PC-9 (cell line): ENCODE results near the gene TMEM266. TPM values are rescaled to one million over a fixed set of nuclear protein-coding genes. Genes with fewer than 3 reads are reported as not detected.

Experiments
- BruUV-seq: library from RNA; stranded (reverse); fragments of 400-500 nt; replicated peaks from 2 replicates; lab custom pipeline; 2021; lab: Mats Ljungman, UMichigan
- CTCF ChIA-PET: fragments of 300-600 bp; sonication (Branson Sonifier 250); formaldehyde crosslinking; loops from one replicate; lab custom pipeline; 2022; ENCODE audit warnings: antibody characterized with exemption; lab: Charles Lee
- POLR2A ChIA-PET: fragments of 300-600 bp; sonication (Branson Sonifier 250); formaldehyde crosslinking; loops from one replicate; lab custom pipeline; 2022; ENCODE audit warnings: antibody characterized with exemption; ENCODE audit not compliant: unreplicated experiment; lab: Charles Lee
- DNase-seq, 2 experiments: peaks; one replicate each; pipeline versions ENCODE4 v3.0.0 to v3.0.0-alpha.2; 2015 to 2022; ENCODE audit warnings: mixed read lengths in 1 of 2
- H2AFZ ChIP-seq: fragments of 200-600 bp; sonication (generic); 2 replicates; pipeline ENCODE4 v1.8.1; 2017; ENCODE audit warnings: antibody characterized with exemption
- H3F3A ChIP-seq: fragments of 200-600 bp; sonication (generic); 2 replicates; pipeline ENCODE4 v1.8.1; 2017; ENCODE audit warnings: antibody characterized with exemption, mild to moderate bottlenecking, low read depth; ENCODE audit not compliant: insufficient read depth
- H3K27ac ChIP-seq: fragments of 200-600 bp; sonication (generic); 2 replicates; pipeline ENCODE4 v1.6.1; 2016; ENCODE audit warnings: mixed run types
- H3K27me3 ChIP-seq: fragments of 200-600 bp; sonication (generic); 2 replicates; pipeline ENCODE4 v1.6.1; 2016; ENCODE audit warnings: low read depth, mixed run types; ENCODE audit not compliant: insufficient read depth
- H3K36me3 ChIP-seq: fragments of 200-600 bp; sonication (generic); 2 replicates; pipeline ENCODE4 v1.6.1; 2016; ENCODE audit warnings: low read depth, mixed run types
- H3K4me1 ChIP-seq: fragments of 200-600 bp; sonication (generic); replicated peaks from 2 replicates; pipeline ENCODE4 v1.6.1; 2016; ENCODE audit warnings: mixed run types; ENCODE audit not compliant: insufficient read depth
- H3K4me2 ChIP-seq: fragments of 200-600 bp; sonication (generic); 2 replicates; pipeline ENCODE4 v1.6.1; 2017; ENCODE audit warnings: mixed run types
- H3K4me3 ChIP-seq: fragments of 200-600 bp; sonication (generic); 2 replicates; pipeline ENCODE4 v1.6.1; 2016; ENCODE audit warnings: mixed run types
- H3K79me2 ChIP-seq: fragments of 200-600 bp; sonication (generic); 2 replicates; pipeline ENCODE4 v1.6.1; 2017; ENCODE audit warnings: low read depth, mixed run types
- H3K9me2 ChIP-seq: fragments of 200-600 bp; sonication (generic); 2 replicates; pipeline ENCODE4 v1.8.1; 2017; ENCODE audit warnings: mild to moderate bottlenecking; ENCODE audit not compliant: insufficient read depth
- H3K9me3 ChIP-seq: fragments of 200-600 bp; sonication (generic); 2 replicates; pipeline ENCODE4 v1.8.1; 2016; ENCODE audit warnings: low read depth; ENCODE audit not compliant: insufficient read depth
- H4K20me1 ChIP-seq: fragments of 200-600 bp; sonication (generic); 2 replicates; pipeline ENCODE4 v1.8.1; 2017; ENCODE audit not compliant: insufficient read depth
- EZH2 ChIP-seq: fragments of 200-600 bp; sonication (generic); IDR thresholded peaks from 2 replicates; pipeline ENCODE4 v1.8.0; 2017; ENCODE audit warnings: antibody characterized with exemption, low read depth
- intact Hi-C: fragments of 100-400 bp; cut with micrococcal nuclease; formaldehyde crosslinking; loops from one replicate; pipeline ENCODE4 v1.10.0; 2022; ENCODE audit not compliant: unreplicated experiment
- total RNA-seq: library from RNA; stranded (reverse); gene quantifications from 2 replicates; pipeline ENCODE4 v1.2.3, GENCODE V29; 2021
- TF ChIP-seq, protein P1 (sequence below): fragments of 200-600 bp; sonication (generic); conservative IDR thresholded peaks from 2 replicates; pipeline ENCODE4 v1.6.1; 2017; ENCODE audit warnings: mixed run types, antibody characterized with exemption, mild to moderate bottlenecking, moderate library complexity

The TMEM266 gene
- total RNA-seq, 1 experiment from 2014 or later, result 0.41 TPM

DNA sequence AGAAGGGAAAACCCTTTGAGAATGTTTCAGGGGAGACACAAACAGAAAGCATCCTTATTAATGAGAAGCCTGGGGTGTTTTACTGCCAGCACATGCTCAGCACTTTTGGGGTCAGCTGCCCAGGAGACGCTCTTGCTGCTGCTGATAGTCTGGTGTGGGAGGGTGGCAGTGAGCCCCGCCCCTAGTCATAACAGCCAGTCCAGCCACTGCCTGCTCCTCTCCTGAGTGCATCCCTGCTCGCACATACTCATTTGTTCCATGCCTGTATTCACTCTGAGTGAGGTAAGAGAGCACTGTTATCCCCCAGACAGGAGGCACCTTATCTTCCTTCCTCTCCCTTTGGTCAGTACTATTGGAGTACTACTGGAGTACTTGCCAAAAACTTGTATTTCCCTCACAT lies 150.2 kb downstream of the TMEM266 start:
- H4K20me1 ChIP-seq, result no peaks in the 10 kb centered on the region
- no peak overlapping the region for H3K4me2 ChIP-seq
- no peaks in the 10 kb centered on the region for H3K9me3 ChIP-seq
- H2AFZ ChIP-seq, result no peak overlapping the region
- H3K9me2 ChIP-seq, result no peaks in the 10 kb centered on the region
- no peak for DNase-seq
- ChIA-PET POLR2A (no interaction called here), CTCF (no interaction called here)
- no peaks in the 10 kb centered on the region for H3K4me1 ChIP-seq
- H3K4me3 ChIP-seq, result no peak overlapping the region
- TF ChIP-seq, protein P1, sequence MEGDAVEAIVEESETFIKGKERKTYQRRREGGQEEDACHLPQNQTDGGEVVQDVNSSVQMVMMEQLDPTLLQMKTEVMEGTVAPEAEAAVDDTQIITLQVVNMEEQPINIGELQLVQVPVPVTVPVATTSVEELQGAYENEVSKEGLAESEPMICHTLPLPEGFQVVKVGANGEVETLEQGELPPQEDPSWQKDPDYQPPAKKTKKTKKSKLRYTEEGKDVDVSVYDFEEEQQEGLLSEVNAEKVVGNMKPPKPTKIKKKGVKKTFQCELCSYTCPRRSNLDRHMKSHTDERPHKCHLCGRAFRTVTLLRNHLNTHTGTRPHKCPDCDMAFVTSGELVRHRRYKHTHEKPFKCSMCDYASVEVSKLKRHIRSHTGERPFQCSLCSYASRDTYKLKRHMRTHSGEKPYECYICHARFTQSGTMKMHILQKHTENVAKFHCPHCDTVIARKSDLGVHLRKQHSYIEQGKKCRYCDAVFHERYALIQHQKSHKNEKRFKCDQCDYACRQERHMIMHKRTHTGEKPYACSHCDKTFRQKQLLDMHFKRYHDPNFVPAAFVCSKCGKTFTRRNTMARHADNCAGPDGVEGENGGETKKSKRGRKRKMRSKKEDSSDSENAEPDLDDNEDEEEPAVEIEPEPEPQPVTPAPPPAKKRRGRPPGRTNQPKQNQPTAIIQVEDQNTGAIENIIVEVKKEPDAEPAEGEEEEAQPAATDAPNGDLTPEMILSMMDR, result no peak
- no peak for TF ChIP-seq EZH2
- H3K27ac ChIP-seq, result no peak overlapping the region
- H3K27me3 ChIP-seq, result no peaks in the 10 kb centered on the region
- intact Hi-C loops, result no loop called here
- no TSS peak for BruUV-seq
- no peaks in the 10 kb centered on the region for H3F3A ChIP-seq
- H3K36me3 ChIP-seq, result 0 out of 2 replicates have a peak, but pooled peaks cover under 1% of the 10 kb centered on the region
- no peaks in the 10 kb centered on the region for H3K79me2 ChIP-seq

DNA sequence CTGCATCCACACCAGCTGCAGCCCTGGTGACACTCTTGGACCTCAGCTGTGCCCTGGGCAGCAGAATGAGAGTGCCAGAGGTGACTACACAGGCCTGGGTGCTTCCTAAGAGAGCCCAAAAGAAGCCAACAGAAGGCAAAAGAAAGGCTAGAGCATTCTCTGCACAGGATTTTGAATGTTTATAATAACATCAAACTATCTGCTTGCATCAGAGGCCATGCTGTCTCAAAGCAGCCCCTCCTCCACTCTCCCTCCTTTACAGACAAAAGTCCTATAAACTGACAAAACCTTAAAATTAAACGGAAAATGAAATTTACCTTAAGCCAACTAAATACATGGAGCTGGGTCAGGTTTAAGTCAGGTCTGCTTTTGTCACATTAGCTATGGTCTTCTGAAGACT lies 155.8 kb downstream of the TMEM266 start:
- ChIA-PET CTCF (no interaction called here), POLR2A (no interaction called here)
- H3K9me2 ChIP-seq, result no peaks in the 10 kb centered on the region
- no peak overlapping the region for H3K4me3 ChIP-seq
- BruUV-seq, result no TSS peak
- H3K4me2 ChIP-seq, result no peak overlapping the region
- H3K9me3 ChIP-seq, result no peaks in the 10 kb centered on the region
- no peak for TF ChIP-seq EZH2
- TF ChIP-seq, protein P1, result no peak
- H3K36me3 ChIP-seq, result 0 out of 2 replicates have a peak, but pooled peaks cover 14% of the 10 kb centered on the region
- no peaks in the 10 kb centered on the region for H3K27me3 ChIP-seq
- intact Hi-C loops, result loop anchor here (2.0 kb wide), 1 partner anchor 19 kb away; no protein-coding TSS in a partner anchor
- DNase-seq, result no peak
- 0 out of 2 replicates have a peak, but pooled peaks cover 5% of the 10 kb centered on the region for H4K20me1 ChIP-seq
- no peak overlapping the region for H3K27ac ChIP-seq
- H3K4me1 ChIP-seq, result peaks cover 31% of the 10 kb centered on the region
- H2AFZ ChIP-seq, result no peak overlapping the region
- H3K79me2 ChIP-seq, result peaks cover 12% of the 10 kb centered on the region; the same call in 1 of the 2 replicates
- H3F3A ChIP-seq, result peaks cover 26% of the 10 kb centered on the region; the same call in 1 of the 2 replicates

DNA sequence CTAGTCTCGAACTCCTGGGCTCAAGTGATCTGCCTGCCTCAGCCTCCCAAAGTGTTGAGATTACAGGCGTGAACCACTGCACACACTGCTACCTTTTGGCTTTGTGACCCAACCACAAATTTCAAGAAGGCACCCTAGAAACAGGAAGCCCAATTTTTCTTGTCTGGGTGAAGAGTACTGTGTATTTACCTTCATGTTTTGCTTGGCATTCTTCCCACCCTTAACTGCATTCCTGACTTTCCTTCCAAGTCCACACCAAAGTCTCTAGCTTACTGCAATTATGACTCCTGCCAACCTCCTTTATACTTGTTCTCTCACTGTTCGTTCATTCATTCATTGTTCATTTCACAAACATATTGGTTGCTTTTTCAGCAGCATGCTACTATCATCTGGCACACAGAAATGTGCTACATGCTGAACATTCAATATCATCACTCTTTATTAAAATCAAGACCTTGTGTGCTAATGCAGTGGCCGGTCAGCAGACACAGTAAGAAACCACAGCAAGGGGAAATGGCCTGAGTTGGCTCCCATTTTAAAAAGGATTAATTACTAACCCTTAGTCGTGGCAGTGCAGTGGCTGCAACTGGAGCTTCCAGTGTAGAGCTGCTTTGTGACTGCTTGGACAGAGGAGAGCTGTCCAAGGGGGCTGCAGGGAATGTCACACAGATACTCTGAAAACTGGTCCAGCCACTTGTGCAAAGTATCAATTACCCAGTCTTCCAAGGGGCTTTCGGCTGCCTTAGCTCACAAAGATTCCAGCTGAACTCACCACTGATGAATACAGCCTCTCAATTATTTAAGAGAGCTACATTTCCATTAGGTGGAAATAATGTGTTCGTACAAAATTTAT lies 157.5 kb downstream of the TMEM266 start:
- Histone ChIP-seq H3K79me2 (peaks cover 12% of the 10 kb centered on the region; the same call in 1 of the 2 replicates), H4K20me1 (0 out of 2 replicates have a peak, but pooled peaks cover 5% of the 10 kb centered on the region), H3K4me3 (no peak overlapping the region), H2AFZ (no peak overlapping the region), H3K4me2 (peak overlapping the region; percentile 33), H3K27ac (peak overlapping the region; percentile 28; the same call in 1 of the 2 replicates), H3K9me2 (no peaks in the 10 kb centered on the region), H3K9me3 (no peaks in the 10 kb centered on the region), H3F3A (peaks cover 26% of the 10 kb centered on the region; the same call in 1 of the 2 replicates), H3K4me1 (peaks cover 40% of the 10 kb centered on the region), H3K36me3 (0 out of 2 replicates have a peak, but pooled peaks cover 20% of the 10 kb centered on the region), H3K27me3 (no peaks in the 10 kb centered on the region)
- BruUV-seq, result no TSS peak
- peak; percentile 34 to 78 for DNase-seq
- intact Hi-C loops, result loop anchor here (2.0 kb wide), 1 partner anchor 20 kb away; no protein-coding TSS in a partner anchor
- POLR2A ChIA-PET, result interaction anchor here (0.7 kb wide), 1 partner anchor 21 kb away, joined by 4 read pairs; no protein-coding TSS in a partner anchor
- CTCF ChIA-PET, result interaction anchor here (1.0 kb wide), 1 partner anchor 27 kb away, joined by 3 read pairs; no protein-coding TSS in a partner anchor
- TF ChIP-seq, protein P1, result no peak
- no peak for TF ChIP-seq EZH2
